Posterior vena cava (tissue), 2 donors: ENCODE measurements around the gene SPR. TPM values are rescaled to one million over a fixed set of nuclear protein-coding genes. Genes with fewer than 3 reads are reported as not detected.
A peak's percentile ranks its signal among the peaks of the same experiment; 100 is the strongest.
"Not testable (repeated sequence)": the region's sequence is repeated elsewhere in the genome, so short reads cannot be mapped to it uniquely, and the experiment has no call there.

Experiments
- DNase-seq: peaks from one replicate; pipeline ENCODE4 v3.0.0-alpha.2; 2020; ENCODE audit warnings: low spot score
- intact Hi-C, 2 donors: fragments of 100-400 bp; cut with DNase I; formaldehyde crosslinking; loops; one replicate each; pipeline versions ENCODE4 v1.14.1 to v1.14.2; 2022 to 2023
- total RNA-seq, 2 donors: library from RNA; stranded (reverse); fragmentation: NEBNext Ultra II Directional; extraction: Animal tissue kit (Norgen Biotek cat#: 25700); gene quantifications; one replicate each; pipeline ENCODE4 v1.2.1, GENCODE V29; 2021
- donor health status: DM: yes; HTN: yes; CAD: no.
- donor health status: DM: yes; HTN: yes; CAD: no.

The SPR gene
- total RNA-seq, 2 donors from 2014 or later, result 14.3 to 15.7 TPM

DNA sequence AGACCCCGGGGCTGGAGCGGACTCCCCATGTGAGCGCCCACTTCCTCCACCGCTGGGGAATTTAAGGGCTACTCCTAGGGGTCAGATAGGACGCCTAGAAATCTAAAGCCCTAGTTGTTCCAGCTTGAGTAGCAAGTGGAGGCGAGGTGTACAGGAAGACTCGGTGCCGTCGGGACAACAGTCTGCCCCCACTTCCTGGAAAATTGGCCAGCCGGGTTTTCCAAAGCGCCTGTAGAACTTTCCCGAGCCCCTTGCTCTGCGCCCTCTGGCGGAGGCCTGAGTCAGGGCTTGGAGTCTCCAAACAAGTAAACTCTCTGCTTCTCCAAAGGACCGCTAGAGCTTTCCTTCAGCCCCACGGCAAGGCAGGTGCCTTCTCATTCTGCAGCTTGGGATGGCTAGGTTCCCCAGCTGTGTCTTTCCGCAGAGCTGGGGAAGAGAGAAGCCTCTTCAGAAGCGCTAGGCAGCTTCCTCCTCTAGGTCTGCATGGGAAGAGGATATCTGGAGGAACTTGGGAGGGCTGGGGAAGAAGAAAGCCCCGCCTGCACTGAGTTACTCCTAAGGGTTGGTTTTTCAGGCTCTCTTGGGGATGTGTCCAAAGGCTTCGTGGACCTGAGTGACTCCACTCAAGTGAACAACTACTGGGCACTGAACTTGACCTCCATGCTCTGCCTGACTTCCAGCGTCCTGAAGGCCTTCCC lies 681 bp downstream of the SPR start:
- DNase-seq, result peak; percentile 97
- intact Hi-C loops, result no loop called here

DNA sequence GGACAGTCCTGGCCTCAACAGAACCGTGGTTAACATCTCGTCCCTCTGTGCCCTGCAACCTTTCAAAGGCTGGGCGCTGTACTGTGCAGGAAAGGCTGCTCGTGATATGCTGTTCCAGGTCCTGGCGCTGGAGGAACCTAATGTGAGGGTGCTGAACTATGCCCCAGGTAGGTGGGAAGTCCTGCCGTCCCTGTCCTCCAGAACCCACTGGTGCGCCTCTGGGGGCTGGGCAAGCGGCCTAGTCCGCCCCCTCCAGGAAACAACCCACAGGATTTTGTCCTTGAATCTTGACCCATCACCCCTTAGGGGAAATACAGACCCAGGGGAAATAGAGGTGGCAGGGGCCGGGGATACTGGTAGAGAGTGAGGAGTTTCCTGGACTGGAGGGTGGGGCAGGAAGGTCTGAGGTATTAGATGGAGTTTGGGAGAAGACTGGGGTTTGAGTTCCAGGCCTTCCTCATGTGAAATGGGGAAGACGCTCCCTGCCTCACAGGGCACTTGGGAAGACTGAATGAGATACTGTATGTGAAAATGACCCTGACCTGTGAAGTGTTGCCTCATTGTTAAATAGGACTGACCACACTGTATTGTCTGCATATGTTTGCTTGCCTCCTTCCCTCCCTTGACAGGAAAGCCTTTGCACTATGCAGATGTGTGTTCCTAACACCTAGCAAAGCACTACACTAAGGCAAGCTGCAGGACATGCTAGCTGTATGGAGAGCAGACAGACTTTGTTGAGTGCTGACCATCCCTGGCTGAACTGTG lies 1.4 kb downstream of the SPR start:
- intact Hi-C loops, result no loop called here
- DNase-seq, result peak; percentile 79

DNA sequence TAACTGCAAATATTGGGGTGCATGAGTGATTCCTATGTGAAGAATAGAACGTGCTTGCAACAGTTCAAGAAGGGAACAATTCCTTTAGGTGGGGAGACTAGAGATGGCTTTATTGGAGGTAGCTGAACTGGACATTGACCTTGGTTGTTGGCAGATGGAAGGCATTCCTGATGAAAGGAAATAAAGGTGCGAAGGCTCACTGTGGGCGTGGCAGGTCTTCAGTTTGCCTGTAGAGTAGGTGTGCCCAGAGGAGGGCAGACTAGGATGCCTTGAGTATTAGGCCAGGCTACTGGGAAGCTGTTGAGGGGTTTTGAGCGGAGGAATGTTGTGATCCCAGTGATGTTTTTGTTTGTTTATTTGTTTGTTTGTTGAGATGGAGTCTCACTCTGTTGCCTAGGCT lies 2.8 kb downstream of the SPR start:
- intact Hi-C loops, result loop anchor here (5.0 to 10.0 kb wide), 2 partner anchors 265 to 272 kb away; no protein-coding TSS in a partner anchor

DNA sequence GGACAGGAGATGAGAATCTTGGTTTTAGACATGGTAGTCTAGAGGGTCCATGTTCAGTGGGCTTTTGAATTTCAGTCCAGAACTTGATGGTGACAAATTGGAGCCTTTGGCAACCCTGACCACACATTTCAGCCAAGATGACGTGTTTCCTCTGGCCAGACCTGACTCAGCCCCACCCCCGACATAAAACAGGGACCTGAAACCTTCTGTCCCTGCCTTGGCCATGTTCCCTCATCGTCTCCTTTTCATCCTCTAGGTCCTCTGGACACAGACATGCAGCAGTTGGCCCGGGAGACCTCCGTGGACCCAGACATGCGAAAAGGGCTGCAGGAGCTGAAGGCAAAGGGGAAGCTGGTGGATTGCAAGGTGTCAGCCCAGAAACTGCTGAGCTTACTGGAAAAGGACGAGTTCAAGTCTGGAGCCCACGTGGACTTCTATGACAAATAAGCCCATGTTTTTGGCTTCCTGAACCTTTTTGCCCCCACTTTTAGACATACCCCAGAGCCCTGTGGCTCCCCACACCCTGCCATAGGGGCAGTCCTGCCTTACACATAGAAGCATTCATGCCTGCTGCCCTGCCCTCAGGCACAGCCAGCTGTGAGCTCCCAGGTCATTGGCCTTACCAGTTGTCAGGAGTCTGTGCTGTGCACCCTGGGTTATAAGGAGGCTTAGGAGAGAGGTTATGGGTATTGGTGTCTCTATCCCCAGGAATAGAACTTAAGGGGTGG lies 4.0 kb downstream of the SPR start:
- intact Hi-C loops, result loop anchor here (5.0 to 10.0 kb wide), 2 partner anchors 264 to 271 kb away; no protein-coding TSS in a partner anchor
- DNase-seq, result no peak

More for the DNA sequence above, 2.8 kb downstream of the SPR start:
- no peak for DNase-seq

DNA sequence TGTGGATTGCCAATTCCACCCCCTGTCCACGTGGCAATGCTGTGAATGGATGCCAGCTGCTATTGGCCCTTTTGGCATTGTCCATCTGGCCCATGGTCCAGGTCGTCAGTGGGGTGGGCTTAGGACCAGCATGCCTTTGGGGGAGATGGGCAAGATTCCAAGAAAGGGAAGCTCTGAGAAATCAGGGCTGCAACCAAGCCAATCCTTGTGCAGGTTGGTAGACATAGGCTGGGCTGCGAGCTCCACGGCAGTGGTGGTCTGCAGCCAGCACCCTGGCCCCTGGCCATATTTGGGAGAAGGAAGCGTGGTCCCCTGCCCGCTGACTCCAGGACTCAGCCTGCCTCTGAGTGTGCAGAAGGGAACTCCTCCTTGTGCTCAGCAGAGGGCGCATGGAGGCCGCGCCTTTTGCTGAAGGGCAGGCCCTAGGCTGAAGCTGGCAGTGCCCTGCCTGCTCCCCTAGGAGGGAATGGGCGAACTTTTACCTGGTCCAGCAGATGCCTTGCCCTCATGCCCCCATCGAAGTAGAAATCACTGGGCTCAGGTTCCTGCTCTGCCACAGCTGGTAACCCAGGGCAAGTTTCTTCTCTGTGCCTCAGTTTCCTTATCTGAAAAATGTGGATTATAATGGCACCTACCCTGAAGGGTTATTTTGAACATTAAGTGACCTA lies 5.4 kb downstream of the SPR start:
- DNase-seq, result peak; percentile 90
- intact Hi-C loops, result loop anchor here (5.0 to 10.0 kb wide), 2 partner anchors 262 to 270 kb away; no protein-coding TSS in a partner anchor

DNA sequence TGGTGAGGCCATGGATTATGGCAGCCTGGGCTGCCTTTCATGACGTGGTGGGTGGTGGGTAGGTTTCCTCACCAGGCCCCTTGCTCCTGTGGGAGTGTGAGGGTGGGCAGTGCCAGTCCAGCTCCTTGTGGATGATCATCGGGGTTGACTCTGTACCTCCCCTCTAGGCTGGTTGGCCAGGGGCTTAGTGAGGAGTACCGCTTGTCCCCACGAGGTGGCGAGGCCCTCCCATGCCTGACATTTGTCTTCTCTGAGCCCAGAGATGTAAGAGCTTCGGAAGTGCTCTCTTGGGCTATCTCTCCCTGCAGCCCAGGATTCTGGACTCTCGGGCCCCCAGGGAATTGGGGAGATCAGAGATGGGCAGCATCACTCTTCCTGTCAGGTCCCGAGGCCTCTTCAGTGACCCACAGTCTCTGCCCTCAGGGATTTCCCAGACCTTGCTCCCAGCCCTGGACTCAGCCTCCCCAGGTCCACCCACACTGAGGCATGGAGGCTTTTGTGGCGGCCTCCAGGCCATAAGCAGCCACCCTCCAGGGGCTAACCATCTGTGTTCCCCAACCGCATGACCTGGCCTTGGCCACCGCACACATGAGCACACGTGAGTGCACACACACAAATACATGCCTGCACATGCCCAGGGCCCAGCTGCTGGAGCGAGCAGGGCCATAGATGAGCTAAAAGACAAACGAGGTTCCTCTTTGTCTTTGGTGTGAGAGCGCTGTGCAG lies 6.5 kb downstream of the SPR start:
- DNase-seq, result peak; percentile 84
- intact Hi-C loops, result loop anchor here (5.0 to 10.0 kb wide), 2 partner anchors 261 to 269 kb away; no protein-coding TSS in a partner anchor

DNA sequence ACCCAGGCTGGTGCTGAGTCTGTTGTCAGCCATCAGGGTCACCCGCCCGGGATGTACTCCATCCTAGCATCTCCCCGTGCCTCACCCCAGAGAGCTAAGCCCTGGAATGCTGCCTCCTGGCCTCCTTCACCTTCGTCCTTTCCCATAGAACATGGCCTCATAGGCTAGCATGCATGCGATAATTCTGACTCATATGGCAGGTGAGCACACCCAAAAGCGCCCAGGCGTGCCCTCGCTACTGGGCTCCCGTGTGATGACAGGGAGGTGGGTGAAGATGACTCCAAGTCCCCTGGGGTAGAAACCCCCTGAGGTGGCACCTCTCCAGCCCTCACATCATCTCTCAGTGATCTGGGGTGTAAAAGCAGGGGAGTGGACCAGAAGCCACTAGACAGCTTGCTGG lies 7.3 kb downstream of the SPR start:
- intact Hi-C loops, result loop anchor here (5.0 to 10.0 kb wide), 2 partner anchors 260 to 268 kb away; no protein-coding TSS in a partner anchor

DNA sequence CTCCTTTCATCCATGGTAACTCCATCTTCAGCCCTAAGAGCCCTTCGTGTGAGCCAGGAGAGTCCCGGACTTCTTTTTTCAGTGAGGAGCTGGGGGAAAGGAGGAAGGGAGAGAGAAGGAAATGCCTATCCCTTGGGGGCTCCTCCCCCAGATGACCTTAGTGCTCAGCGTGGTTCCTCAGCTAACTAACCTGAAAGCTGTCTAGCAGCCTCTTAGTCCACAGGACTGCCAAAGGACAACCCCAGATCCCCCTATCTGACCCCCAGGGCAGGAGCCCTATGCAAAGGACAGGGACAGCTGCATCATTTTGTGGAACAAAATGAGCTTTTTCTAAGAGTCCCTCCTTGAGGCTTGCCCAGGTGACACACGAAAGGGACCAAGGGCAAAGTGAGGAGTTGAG lies 7.9 kb downstream of the SPR start:
- no peak for DNase-seq
- intact Hi-C loops, result loop anchor here in 1 of 2 donors (5.0 to 10.0 kb wide), 2 partner anchors 77 to 260 kb away; no protein-coding TSS in a partner anchor

More for the DNA sequence above, 7.3 kb downstream of the SPR start:
- DNase-seq, result peak; percentile 53

DNA sequence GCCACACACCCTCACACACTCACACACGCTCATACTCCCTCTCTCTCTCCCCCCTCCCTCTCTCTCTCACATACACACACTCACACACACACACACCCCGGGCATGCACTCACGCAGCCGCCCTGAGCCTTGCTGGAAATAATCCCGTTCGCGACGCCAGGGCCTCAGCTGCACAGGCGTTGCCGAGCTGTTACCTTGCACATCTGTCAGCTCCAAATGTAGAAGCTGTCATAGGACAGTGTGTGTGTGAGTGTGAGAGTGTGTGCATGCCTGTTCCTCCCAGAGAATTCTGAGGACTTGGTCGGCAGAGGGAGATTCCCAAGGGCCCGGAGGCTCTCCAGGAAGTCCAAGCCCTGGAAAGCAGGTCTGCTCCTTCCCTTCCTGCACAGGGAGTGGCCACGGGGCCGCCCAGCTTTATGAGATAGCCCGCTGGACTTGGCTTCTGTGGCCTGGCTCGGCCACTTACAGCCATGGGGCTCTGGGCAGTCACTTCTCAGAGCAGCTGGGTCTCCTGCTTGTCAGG lies 8.6 kb downstream of the SPR start:
- DNase-seq, result peak; percentile 83
- intact Hi-C loops, result loop anchor here in 1 of 2 donors (5.0 to 10.0 kb wide), 2 partner anchors 76 to 259 kb away; no protein-coding TSS in a partner anchor

DNA sequence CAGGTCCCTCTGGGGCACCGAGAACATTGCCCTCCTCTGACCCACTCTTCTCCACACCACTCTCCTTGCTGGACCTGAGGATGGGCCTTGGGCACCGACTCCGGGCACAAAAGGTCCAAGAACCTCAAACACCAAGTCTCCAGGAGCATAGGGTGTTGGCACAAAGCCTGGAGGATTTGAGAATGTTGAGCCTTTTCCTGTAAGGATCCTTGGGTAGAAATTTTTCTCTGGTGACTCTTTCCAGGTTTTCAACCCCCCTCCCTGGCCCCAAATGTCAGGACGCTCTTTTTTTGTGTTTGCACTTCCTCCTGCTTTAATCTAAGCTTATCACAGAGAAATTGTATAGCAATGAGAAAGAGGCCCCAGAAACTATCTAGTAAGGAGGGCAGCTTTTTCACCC lies 9.2 kb downstream of the SPR start:
- DNase-seq, result no peak
- intact Hi-C loops, result loop anchor here in 1 of 2 donors (5.0 to 10.0 kb wide), 2 partner anchors 76 to 258 kb away; no protein-coding TSS in a partner anchor

DNA sequence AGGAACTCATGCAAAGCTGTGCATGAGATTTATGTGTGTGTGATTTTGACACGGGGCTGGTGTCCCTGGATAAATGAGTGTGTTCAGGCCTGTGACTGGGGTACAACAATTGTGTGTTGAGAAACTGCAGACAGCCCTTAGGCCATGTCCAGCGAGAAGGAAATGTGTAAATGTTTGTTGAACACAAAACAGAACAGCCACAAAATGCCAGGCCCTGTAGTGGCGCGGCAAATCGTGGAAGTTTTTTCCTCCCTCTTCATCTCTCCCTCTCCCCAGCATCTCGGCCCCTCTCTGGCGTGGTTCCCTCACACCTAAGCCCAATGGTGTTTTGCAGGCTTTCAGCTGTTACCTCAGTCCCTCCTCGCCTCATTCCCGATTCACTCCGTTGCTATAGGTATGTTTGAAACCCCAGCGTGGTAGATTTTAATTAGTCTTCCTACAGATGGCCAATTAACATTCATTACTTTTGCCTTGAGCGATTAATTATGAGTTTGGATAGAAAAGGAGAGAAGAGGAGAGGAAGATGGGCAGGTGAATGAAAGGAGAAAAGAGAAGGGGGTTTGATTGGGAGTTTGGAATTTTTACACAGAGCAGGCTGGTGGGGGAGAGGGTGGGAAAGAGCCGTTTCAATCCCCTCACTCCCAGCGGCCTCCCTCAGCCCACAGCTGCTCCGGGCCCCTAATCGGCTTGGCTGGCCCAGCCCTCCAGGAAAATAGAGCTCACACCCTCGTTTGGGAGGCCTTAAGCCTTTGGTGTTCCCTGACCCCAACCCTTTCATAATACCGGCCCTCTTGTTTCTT lies 10.8 kb downstream of the SPR start:
- no peak for DNase-seq
- intact Hi-C loops, result loop anchor here in 1 of 2 donors (5.0 to 10.0 kb wide), 2 partner anchors 74 to 257 kb away; no protein-coding TSS in a partner anchor

DNA sequence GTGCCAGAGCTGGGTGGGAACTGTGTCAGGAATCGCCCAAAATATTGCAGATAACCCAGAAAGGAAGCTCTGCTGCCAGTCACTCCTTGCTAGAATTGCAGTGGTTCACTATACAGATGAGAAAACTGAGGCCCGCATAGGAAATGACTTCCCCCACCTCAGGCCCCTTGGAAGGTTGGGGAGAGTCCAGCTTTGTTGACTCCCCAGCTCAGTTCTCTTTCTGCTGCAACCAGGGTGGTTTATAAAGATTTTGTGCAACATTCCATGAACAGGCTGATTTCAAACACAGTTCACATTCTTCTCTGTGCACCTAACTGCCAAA lies 11.3 kb downstream of the SPR start:
- intact Hi-C loops, result loop anchor here in 1 of 2 donors (5.0 to 10.0 kb wide), 2 partner anchors 74 to 256 kb away; no protein-coding TSS in a partner anchor
- DNase-seq, result no peak

DNA sequence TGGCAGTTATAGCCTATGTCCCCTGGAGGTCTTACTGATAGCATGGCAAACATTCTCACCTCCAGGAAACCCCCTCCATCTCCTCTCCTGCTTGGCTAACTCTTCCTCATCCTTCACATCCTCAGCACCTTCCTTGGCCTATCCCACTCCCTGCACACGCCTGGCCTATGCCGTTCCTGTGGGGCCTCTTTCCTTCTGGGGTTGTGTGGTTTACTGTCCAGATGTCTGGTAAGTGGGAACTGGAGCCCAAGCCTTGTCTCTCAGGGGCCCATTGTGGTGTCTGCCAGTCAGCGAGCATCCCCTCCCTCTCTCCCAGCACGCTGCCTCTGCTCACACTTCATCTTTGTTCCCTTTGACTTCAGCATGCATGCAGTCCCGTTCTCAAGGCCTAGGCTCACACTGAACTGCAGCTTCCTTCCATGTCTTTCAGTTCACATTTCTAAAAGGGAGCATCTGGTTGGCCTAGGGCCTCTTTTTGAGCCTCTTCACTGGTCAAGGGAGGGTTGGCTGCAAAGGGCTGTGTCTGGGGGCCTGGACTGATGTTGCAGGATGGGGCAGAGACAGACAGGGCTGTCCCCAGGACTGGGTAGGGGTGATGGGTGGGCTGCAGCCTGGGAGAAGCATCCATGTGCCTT lies 13.1 kb downstream of the SPR start:
- DNase-seq, result no peak
- intact Hi-C loops, result no loop called here

DNA sequence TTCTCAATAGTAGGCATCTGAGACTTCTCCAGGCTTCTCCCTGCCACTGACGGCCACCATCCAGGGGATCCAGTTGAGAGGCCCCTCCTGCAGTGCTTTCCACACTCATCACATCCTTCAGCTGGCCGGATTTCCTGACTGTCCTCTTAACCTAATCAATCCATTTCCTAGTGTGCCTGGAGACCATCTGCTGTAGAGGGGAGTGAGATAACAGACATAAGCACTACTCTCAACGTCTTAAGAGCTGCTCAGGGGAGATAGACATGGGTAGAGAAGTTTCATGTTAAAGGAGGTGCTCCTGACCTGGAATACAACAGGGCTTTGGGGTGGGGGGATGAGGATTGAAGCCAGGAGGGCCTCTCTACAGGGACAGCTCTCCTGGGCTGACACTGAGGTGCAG lies 14.2 kb downstream of the SPR start:
- intact Hi-C loops, result no loop called here

DNA sequence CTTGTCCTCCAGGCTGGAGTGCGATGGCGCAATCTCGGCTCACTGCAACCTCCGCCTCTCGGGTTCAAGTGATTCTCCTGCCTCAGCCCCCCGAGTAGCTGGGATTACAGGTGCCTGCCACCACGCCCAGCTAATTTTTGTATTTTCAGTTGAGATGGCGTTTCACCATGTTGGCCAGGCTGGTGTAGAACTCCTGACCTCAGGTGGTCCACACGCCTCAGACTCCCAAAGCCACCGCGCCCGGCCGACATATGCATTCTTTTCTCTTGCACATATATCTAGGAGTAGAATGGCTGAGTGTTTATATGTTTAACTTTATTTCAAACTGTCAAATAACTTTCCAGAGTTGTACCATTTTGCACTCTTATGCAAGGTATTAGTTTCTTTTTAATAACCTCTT lies 20.2 kb downstream of the SPR start:
- DNase-seq, intact Hi-C loops: not testable (repeated sequence)

More for the DNA sequence above, 14.2 kb downstream of the SPR start:
- DNase-seq, result no peak

DNA sequence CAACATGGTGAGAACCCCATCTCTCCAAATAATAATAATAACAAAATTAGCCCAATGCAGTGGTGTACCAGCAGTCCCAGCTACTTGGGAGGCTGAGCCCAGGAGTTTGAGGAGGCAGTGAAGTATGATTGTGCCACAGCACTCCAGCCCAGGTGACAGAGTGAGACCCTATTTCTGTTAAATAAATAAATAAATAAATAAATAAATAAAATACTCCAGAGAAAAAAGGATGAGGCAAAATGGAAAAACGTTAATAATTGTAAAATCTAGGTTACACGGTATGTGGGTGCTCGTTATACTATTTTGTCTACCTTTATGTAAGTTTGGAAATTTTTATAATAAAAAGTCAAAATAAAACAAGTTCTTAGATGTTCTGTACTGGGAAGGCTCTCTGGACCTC lies 21.5 kb downstream of the SPR start:
- intact Hi-C loops, result no loop called here
- DNase-seq, result no peak

DNA sequence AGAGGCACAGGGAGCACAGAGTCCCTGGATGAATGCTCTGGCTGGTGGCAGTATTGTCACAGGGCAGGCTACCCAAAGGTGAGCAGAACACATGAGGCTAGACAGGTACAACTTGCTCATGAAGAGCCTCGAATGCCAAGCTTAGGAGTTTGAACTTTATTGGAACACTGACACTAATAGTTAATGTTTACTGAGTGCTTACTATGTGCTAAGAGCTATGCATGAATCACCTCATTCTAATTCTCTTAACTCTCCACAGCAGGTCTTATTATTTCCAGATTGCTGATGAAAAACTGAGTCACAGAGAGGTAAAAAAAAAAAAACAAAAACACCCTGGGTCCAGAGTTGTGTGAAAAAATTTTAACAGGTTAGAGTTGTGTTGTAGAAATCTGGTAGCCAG lies 24.0 kb downstream of the SPR start:
- DNase-seq, result no peak
- intact Hi-C loops, result no loop called here
